Panc1 (cell line): ENCODE measurements around the gene PCNT.

ENCODE experiments used
- CTCF ChIP-seq: fragments of 450-650 bp; IDR thresholded peaks from 2 replicates; pipeline ENCODE4 v1.5.1; 2017; ENCODE audit warnings: mild to moderate bottlenecking
- REST ChIP-seq, 2 experiments: IDR thresholded peaks; 2 replicates each; pipeline ENCODE4 v1.6.1; 2011 to 2012; ENCODE audit warnings: low read depth in 2 of 2, control low read depth in 1 of 2, low read length in 1 of 2, mild to moderate bottlenecking in 1 of 2, moderate library complexity in 1 of 2; ENCODE audit not compliant: insufficient read depth in 1 of 2
- TCF7L2 ChIP-seq: IDR thresholded peaks from 2 replicates; pipeline ENCODE4 v1.6.1; 2011; ENCODE audit warnings: mild to moderate bottlenecking, low read depth, low read length, inconsistent platforms

- TF ChIP-seq CTCF, result no peak
- no peak for TF ChIP-seq TCF7L2
- no peak for TF ChIP-seq REST (IDR thresholded peaks at IDR 0.05; ENCODE audit: insufficient read depth in 1 of 2, low read depth in 2 of 2, low read length in 1 of 2)
Observed at GRCh38 chr21:46344219-46344915, 20.4 kb downstream of the PCNT start.
